Middle frontal gyrus (tissue), 1 donor: ENCODE measurements around the gene CHN1.

Experiments
- DNase-seq: peaks from one replicate; pipeline ENCODE4 v3.0.0-alpha.2; 2015; ENCODE audit warnings: low spot score; ENCODE audit errors: extremely low spot score

Gene CHN1

DNA sequence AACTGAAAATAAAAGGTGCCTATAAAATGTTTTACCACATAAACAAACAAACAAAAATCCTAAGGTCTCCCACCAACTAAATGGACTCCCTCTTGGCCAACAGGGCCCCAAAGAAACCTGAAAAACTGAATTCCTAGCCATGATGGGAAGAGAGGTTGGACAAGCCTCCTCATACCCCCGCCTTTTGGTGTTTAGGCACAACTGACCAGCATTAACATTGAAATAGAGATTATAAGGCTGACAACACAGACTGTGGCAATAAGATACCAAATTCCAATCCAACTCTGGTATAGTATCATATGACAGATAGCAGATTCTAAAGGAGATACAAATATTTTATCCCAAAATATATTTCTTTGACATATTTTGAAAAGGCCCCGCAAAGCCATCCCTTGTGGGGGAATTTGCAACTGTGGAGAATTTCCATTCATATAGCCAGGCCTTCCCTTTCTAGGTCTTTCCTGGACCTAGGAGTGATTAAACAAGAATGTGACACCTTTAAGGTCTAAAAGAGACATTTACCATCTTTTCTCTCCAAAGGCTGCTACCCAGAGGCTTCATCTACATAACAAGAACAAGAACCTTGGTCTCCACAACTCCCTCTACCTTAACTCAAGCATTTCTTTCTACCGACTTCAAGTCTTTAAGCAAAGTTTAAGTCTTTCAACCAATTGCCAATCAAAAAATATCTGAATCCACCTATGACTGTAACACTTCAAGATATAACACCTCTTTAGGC lies 80.0 kb downstream of the CHN1 start:
- DNase-seq: no peak

DNA sequence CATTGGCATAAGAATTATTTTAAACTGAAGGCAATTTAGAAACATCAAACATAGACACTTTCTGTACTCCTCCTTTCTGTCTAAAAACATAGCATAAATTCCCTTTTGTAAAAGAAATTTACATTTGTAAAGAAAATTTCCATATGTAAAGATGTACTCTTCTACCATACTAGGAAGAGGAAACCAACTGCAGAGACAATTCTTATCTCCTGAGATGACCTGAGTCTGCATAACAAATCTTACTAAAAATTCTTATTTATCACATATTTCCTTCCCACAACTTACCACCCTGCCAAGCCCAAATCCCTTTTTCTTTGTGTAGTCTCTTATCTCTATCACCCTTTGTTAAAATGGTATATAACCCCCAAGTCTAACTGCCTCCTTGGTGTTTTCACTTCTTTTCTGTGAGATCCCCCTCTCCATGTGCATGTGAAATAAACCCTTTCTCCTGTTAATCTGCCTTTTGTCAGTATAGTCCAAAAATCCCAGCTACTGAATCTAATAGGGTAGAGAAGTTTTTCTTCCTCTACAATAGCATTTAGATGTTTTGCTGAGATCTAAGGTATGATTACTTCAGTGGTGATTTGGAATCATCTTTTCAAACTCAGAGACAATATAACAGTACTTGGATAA lies 81.0 kb downstream of the CHN1 start:
- no peak for DNase-seq

DNA sequence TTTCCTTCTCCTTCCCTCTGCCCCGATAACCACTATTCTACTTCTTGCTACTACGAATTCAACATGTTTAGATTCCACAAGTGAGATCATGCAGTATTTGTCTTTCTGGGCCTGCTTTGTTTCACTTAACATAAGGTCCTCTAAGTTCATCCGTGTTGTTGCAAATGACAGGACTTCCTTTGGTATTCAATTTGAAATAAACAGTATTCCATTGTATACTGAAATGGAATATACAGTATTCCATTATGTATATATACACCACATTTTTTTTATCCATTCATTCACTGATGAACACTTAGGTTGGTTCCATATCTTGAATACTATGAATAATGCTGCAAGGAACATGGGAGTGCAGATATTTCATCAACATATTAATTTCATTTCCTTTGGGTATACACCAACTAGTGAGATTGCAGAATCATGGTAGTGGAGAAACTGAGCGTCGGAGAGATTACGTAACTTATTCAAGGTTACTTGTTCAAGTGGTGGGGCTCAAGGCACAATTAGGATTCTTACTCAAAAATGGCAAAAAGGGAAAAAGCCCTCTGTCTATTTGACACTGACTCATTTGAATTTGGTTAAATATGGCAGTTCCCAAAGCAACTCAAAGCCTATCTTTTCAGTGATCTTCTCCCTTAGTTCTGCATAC lies 85.1 kb downstream of the CHN1 start:
- DNase-seq: no peak

DNA sequence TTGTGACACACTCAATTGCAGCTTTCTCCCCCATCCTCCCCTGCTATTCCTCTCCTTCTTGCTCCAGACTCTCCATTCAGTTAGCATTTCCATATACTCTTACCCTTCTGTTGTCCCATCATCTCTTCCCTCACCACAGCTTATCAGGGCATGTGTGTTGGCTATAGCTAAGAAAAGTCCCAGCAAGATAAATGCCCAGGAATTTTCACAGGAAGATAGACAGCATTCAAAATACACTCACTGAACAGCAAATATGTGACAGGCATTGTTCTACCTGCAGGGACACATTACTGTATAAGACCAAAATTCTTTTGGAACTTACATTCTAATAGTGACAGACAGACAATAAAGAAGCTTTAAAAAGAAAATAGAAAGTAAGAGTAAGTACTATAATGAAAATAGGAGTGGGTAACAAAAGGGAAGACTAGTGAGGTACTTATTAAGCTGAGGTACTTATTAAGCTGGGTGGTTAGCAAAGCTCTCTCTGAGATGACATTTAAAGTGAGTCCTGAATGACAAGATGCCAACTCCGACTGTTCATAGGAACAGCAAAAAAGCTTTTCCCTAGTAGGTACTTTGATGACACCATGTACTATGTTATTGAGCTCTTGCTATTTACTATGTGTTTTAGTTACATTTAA lies 86.2 kb downstream of the CHN1 start:
- DNase-seq: no peak

DNA sequence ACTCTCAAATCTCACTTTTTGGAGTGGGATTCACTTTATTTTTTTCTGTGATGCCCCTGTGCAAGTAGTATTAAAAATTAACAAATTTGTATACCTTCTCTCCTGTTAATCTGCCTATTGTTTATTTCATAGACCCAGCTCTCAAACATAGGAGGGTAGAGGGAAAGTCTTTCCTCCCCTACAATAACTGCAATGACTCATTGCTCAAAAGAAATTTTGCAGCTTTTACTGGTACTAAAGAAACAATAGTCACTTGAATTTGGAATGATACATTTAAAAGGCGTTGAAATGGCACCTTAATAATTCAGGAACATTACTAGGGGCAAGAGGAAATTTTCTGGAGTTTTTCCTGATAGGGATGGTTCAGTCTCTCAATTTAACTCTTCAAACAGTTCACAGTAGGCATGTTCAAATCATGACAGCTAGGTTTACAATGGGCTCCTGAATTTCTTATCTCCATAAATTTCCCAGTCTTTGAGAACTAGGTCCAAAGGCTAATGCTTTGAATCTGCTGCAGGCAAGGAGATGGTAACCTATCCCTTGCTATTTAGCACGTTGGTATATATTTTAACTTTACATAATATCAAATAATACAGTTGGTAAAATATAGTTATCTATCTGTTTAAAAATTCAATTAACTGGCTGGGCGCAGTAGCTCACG lies 88.8 kb downstream of the CHN1 start:
- no peak for DNase-seq

DNA sequence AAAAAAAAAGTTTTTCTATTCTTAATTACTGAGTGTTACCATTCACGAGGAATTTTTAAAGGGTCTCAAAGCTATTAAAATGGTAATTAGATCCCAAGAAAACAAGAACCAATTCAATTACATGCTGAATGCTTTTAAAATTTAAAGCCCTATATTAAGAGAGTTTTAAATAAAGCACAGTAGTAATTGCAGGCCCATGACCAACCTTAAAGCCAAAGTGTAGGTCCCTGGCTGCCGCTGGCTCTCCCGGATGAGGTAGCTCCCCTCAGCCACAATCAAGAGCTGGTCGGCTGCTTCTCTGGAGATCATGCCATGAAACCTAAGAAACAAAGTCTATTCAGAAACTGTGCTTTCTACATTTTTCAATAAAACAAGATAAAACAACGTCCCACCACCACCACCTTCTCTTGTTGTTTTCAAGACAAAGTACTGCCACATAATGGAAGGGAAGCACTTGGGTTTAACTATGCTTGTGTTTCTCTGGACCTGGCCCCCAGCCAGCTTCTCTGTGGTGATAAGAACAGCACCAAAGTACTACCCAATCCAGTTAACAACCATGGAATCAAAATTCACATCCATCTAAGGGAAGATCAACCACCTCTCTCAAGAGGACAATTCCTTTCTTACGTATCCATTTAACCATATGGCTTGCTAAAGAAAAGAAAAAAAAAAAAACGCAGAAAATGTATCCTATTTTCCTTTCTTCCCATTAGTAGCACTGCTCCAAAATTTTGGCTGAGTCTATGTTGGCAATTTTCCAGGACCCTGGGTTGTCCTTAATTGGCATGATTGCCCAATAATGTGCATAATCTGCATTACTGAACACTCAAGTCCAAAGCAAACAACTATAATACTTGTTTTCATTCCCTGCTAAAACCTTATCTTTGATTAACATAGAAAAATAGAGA lies 90.1 kb downstream of the CHN1 start:
- DNase-seq: no peak

DNA sequence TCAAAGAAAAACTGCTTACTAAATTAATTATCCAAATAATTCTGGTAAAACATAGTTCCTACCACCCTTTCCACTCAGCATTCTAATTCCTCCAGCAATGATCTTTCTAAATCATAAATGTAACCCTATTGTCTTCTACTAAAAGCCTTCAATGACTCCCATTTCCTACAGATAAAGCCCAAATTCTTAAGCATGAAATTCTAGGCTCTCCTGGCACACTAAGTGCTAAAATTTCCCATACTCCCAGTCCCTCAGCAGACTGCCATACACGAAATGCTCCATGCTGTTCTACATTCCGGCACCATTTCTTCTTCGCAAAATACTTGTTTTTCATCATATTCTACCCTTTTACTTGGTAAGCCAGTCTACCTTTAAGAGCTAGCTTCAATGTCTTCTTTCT lies 96.9 kb downstream of the CHN1 start:
- DNase-seq: no peak

DNA sequence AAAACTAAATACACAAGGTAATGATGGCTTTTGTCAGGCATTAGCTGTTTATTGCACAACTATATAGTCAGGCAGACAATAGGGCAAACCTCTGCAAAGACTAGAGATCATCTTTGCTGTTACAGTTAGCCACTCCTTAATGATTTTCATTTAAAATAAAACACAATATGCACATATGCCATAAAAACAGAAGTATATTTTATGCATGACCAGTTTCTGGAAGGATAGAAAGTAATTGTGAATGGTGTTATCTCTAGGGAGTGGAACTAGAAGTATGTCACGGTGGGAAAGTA lies 102.0 kb downstream of the CHN1 start:
- DNase-seq: no peak

DNA sequence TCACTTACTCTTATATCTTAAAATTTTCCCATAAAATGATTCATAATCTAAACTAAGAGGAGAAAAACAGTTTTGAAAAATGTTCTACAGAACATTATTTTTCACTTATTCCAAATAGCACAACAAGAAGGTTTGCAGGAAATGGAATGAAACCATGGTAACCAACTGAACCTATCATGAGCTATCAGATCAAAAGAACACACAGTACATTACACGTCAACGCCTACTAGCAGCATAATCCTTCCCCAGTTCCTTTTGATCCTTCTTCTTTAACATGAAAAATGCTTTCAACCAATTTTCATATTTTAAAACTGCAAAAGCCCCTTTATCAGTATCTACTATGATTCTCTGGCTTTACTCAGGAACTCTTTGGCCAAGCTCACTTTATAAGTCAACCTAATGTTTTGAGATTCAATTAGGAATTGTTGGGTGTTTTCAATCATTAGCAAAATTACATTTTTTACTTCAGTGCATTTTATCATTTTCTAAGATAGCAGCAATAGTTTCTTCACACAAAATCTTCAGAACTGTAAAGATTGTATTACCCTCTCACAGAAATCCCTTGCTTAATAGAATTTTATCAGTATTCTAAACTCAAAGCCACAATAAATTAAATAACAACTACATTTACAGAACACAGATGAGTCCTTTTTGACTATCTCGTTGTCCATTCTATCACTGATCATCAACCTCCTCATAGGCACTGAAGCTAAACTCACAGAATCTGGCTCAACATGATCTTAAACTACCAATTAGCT lies 102.5 kb downstream of the CHN1 start:
- no peak for DNase-seq

DNA sequence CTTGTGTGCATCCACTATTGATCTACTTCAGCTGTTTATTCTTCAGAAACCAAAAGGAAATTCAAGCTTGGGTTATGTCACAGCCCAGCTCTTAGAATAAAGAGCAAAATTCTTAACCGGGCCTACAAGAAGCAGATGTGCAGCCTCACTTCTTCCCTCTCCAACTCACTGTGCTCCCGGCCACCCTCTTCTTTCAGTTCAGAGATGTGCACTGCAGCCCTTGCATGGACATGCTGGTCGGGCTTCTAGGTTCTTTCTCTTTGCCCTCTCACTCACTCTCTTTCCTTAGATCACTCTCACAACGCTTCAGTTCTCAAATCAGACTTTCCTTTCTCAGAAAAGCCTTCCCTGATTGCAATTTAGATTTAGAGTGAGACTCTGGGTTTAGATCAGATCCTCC lies 104.1 kb downstream of the CHN1 start:
- no peak for DNase-seq

DNA sequence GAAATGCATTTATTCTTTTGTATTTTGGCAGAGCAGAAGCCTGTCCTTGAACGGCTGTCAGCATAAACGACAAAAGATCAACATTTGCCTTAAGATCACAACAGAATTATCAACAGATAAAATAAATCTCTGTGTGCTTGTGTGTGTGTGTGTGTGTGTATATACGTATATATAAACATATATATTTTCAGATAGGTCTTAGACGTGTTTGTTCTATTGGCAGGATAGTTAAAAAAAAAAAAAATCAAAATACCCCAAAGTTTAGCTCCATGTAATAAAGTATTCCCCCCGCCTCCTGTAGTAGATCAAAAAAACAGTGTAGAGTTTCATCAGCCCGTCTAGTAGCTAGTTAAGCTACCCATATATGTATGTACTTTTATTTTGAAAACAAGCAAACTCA lies 107.9 kb downstream of the CHN1 start:
- no peak for DNase-seq

DNA sequence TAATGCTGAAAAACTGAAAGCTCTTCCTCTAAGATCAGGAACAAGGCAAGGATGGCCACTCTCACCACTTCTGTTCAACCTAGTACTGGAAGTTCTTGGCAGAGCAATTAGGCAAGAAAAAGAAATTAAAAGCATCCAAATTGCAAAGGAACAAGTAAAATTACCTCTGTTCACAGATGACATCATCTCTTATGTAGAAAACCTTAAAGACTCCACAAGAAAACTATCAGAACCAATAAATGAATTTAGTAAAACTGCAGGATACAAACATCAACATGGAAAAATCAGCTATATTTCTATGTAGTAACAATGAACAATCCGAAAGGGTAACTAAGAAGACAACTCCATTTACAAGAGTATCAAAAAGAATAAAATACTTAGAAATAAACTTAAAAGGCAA lies 112.2 kb downstream of the CHN1 start:
- DNase-seq: no peak

DNA sequence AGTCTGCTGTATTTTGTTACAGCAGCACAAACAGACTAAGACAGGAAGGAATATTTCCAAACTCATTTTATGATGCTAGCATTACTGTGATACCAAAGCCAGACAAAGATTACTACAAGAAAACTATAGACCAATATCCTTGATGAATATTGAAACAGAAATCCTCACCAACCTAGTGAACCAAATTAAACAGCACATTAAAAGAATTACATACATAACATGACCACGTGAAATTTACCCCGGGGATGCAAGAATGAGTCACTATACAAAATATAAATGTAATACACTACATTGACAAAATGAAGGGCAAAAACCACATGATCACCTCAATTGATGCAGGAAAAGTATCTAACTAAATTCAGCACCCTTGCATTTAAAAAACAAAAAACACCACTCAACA lies 112.6 kb downstream of the CHN1 start:
- no peak for DNase-seq

DNA sequence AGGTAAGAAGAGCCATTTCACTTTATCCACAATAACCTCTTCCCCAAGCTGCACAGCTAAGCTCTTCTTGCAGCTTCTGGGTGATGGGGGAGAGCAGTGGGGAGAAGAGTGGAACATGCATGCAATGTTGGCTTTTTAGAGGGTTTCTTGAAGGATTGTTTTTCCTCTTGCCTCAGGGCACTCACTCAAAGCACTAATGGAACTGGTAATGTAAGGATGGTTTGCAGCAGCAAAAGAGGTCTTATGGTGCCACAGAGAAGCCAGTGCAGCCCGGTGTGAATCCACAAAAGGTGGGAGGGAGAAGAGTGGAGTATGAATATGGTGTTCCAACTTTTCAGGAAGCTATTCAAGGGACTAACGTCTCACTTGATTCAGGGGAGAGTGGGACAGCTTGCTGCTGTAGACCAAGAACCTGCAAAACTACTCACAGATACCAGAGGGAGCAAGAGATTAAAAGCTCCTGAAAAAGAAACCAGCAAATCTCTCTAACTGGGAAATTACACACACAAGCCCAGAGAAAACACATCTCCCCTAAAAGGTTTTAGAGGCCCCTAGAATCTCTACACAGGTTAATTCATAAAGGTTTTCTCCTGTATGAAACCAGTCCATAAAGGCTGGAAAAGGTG lies 116.4 kb downstream of the CHN1 start:
- no peak for DNase-seq

DNA sequence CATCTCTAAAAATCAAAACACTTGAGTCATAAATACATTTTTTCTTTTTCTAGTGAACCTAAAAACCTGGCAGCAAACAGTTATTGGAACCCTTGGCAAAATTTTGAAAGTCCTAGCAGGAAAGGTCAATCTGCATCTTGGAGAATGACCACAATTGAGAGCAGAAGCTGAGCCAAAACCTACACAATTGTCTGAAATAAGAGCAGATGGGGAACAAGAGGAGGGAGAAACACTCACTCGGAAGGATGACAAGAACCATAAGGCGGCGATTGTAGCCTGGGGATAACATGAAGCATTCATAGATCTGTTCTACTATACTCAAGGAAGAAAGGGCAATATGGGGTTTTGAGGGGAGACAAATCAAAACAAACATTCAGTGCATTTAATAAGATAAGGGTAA lies 117.0 kb downstream of the CHN1 start:
- DNase-seq: no peak

DNA sequence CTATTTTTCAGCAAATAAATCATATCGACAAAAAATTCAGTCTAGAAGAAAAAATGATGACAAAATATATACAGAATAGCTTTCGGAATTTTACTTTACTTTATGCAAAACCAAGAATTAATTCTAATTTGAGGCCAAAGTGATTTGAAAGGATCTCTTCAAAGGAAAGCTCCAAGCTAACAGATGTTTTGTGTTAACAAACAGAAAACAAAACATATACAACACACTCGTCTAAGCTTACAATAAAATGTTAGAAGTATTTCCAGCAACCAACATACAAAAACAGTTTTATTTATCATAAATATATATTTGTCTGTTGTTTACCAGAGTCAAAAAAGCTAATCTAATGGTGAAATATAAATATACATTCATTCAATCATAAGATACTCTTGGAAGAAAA lies 122.8 kb downstream of the CHN1 start:
- DNase-seq: no peak

DNA sequence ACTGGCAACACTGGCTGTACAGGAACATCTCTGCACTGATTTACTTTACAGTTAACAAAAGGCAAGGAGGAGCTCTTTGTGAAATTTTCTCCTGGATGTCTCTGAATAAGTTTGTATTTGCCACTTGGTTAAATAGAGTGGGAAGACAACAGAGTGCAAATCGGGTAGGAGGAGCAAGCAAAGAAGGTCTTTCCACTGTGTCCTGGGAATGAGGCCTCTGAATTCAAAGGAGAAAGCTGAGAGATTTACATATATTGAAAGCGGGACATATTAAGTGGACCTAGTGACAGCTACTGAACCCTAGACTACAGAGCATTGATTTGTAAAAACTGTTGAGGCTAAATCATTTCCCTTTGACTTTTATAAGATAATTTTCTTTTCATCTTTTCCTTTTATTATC lies 123.5 kb downstream of the CHN1 start:
- no peak for DNase-seq

DNA sequence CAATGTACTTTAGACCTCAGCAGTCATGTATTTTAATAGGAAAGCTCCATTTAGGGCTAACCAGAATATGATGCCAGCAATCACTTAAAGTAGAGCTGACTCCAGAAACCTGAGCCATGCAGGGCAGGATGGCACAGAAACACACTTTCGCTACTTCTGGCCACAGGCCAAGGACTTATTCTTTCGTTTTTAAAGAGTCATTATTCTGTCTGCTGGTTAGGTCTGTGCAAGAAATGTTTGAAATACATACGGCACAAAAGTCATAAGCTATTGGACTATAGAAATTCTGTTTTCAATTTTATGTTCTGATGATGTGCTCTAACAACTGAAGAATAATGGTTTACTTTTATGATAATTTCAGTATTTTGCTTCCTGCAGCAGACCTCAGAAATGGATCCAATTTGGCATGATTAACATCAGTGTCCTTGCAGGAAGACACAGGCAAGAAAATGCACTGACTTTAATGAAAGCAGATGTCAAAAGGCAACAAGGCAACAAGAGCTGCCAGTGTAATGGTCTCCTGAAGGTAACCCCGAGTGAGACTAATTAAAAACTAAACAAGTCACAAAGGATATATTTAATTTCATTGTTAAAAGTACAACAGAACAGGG lies 126.5 kb downstream of the CHN1 start:
- DNase-seq: no peak

DNA sequence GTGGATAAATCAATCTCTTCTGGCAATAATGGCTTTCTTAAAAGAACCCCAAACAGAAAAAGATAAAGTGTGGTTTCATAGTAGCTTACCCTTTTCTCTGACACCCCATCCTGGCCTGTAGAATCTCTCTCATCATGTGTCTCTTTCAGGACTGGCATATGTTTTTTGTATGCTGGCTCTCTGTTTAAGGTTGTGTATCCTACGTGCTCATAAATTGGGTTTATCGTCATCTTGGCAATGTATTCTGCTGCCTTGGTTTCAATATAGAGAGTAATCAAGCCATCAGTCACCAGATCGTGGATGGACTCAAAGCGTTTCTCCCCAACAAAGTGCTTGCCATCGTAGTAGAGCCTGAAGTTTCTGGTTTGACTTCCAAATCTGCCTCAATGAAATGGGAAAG lies 127.4 kb downstream of the CHN1 start:
- no peak for DNase-seq
